HG03342 (cell line): Measurements from ENCODE around the gene CERS6.
A peak's percentile ranks its signal among the peaks of the same experiment; 100 is the strongest.

Experiments
- ATAC-seq: cut with Tn5 transposase; IDR thresholded peaks from one replicate; pipeline ENCODE4 v1.9.1; 2021; ENCODE audit warnings: mild to moderate bottlenecking, moderate library complexity; ENCODE audit not compliant: unreplicated experiment

CERS6 gene

GRCh38 chr2:168528469-168528868 is 72.4 kb downstream of the CERS6 start:
- no peak for ATAC-seq

DNA sequence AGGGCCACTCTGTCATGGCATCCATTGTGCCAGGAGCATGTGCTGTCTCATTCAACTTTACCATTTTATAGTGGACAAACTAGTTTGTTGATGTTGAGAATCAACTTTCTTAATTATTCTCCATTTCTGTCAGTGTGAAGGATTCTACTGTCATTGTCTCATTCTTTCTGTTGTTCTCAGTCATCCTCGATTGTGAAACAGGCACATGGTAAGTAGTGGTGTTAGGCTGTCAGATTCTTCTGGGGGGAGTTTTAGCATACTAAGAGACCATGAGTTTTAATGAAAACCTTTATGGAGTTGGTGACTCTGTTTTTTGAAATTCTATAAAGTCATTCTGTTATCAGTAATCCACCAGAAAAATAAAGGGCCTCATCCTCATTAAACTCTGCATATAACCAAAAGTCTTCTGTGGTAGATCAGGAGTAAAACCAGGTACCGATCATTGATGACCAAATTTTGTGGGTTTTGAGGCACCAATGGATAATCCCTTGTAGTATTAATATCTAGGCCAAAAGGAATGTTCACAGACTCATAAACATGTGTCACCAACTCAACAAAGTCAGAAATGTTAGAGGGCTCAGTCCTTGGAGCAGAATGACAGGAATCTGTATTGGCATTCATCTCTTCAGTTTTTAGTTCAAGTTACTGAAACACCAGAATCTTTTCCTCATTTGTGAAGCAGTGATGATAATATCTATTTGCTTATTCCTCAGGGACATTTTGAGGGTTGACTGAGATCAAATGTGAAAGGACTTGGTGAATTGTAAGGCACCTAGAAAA is 73.2 kb downstream of the CERS6 start:
- no peak for ATAC-seq

DNA sequence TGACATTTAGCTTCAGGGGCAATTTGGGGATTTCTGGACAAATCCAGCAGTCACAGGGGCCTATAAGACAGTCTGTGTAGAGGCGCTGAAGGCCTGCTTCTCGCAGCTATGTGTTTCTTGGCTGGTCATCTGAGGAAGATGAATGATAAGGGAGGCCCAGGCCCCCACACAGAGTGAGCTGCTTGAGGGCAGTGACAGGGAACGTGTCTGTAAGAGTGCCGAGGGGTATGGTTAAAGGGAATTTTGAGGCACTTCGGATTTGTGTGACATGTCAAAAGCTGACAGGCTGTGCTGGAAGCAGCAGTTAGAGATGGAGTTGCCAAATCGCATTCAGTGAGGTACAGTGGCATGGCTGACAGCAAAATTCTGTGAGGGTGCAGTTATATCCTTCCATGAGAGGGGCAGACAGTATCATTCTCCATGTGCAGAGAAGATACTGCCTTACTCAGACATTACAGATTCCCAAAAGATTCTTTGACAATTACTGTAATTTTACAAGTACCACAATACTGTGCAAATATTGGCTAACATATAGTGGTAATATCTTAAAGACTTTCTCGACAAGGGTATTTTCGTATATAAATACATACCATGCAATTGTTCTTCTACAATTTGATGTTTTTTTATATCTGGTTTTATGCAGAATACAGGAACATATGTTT is 74.0 kb downstream of the CERS6 start:
- no peak for ATAC-seq

GRCh38 chr2:168530982-168531622 is 75.0 kb downstream of the CERS6 start:
- no peak for ATAC-seq

DNA sequence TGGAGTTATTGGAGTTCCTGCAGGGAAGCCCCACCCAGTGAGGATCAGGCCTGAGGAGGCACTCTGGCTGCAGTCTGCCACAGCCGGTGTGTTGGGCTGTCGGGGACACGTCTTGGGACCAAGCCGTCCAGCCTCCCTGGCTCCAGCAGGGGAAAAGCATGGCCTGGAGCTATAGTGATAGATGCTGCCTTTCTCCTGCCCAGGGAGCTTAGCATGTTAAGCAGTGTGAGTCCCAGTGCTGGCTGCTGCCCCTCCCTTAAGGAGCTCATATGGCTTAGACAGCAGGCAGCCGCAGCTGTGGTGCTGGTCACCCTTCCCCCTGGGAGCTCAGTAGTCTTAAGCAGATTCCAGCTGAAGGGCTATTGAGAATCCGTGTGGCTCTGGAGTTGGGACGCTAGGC is 78.9 kb downstream of the CERS6 start:
- ATAC-seq = no peak

- no peak for ATAC-seq
These were observed 80.9 kb downstream of the CERS6 start for GRCh38 chr2:168536925-168537466.

- no peak for ATAC-seq
These were observed 82.1 kb downstream of the CERS6 start for GRCh38 chr2:168538133-168538532.

DNA sequence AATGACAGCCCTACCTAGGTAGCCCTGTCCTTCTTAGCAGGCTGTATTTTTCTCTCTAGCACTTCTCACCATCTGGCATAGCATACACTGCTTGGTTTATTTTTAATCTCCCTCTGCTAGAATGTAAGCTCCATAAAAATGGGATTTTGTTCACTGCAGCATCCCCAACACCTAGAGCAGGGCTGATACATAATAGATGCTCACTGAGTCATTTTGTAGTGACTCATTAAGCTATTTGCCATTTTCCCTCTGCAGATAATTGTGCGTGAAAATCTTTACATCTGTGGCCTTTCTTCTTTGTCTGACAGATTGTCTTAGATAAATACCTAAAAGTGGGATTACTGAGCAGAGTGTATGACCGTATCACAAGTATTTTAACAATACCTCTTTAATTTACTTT is 82.5 kb downstream of the CERS6 start:
- no peak for ATAC-seq

DNA sequence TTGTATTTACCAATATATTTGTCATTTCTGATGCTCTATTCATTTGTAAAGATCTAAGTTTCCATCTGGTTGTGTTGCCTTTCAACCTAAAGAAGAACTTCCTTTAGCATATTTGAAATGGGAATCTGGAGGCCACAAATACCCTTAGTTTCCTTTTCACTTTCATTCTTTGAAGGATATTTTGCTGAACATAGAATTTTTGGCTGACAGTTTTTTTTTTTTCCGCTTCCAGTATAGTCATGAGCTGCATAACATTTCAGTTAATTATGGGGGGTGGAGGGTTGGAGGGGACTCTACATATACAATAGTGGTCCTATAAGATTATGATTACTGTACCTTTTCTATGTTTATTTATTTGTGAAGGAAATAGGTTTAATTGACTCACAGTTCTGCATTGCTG is 83.9 kb downstream of the CERS6 start:
- ATAC-seq = no peak

GRCh38 chr2:168541858-168542257 is 85.8 kb downstream of the CERS6 start:
- no peak for ATAC-seq

DNA sequence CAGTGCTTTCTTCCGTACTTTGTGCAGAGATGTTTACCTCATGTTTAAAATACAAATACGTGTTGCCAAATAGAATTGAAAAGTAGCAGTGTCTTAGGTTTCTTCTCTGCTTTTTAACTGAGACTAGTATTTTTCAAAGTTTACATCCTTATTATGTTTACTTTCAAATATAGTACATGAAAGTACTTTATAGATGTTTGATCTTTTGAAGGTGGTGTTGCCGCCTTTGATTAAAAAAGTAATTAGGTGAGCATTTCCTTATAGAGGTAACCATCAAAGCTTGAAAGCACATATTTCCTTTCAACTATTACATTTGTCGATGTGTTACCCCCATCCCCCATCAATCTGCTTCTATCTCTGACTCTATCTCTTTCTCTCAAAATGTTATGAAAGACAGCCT is 87.0 kb downstream of the CERS6 start:
- ATAC-seq = no peak

- no peak for ATAC-seq
These were observed 87.9 kb downstream of the CERS6 start for GRCh38 chr2:168543935-168544334.

DNA sequence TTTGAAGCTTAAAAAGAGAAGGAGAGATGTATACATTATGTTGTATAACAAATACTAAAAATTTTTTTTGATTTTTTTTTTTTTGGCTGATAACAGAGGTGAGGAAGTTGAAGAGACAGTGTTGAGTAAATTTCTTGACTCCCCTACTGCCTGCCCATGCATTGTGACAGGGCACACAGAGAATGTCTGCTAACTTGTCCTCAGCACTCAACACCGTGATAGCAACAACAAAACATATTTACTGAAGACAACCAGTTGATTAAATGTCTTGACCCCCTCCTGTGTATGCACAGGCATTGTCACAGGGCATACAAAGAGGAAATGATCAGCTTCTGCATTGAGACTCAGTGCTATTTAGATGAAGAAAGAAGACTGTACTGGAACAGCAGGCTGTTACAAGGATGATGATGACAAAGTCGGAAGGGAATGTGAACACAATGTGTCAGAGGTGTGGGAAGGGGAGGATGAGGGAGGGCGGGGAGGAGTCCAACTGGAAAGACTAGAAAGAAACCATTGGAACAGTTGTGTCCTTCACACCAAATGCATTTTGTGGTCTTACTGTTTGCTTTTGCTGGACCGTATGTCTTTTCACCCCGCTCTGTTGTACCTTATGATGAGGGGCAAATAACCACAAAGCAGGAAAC is 89.5 kb downstream of the CERS6 start:
- no peak for ATAC-seq

- no peak for ATAC-seq
These were observed 94.6 kb downstream of the CERS6 start for GRCh38 chr2:168550670-168551069.

DNA sequence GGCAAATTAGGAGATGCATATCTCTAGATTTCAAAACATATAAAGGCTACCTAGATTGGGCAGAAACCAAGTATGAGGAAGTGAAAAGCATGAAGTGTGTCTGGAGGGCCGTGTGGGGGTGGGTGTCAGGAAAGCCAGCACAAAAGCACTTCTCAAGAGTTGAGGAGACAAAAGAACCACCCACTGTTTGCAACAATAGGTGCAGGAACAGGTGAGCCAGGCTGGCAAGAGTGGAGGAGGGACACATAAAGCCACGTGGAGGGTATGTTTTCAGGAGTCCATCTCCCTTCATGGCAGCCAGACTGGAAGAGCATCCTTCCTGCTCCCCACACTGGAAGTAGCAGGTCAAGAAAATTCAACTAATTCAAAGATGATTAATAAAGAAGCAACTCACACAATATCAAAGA is 96.4 kb downstream of the CERS6 start:
- peak; percentile 98 for ATAC-seq

GRCh38 chr2:168555283-168555682 is 99.2 kb downstream of the CERS6 start:
- ATAC-seq = no peak

DNA sequence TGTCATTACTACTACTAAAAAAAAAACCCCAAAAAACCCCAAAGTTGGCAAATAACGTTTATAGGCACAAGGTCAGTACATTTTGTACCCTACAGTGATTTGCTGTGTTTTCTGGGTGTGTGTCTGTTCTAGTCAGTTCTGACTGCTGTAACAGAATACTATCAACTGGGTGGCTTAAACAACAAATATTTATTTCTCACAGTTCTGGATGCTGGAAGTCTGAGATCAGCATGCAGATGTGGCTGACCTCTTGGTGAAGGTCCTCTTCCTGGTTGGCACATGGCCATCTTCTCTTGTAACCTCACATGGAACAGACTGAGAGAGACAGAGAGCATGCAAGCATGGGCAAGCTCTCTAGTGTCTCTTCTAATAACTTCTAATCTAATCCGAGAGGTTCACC is 103.1 kb downstream of the CERS6 start:
- ATAC-seq = no peak

GRCh38 chr2:168560817-168561499 is 104.9 kb downstream of the CERS6 start:
- peak; percentile 62 for ATAC-seq

DNA sequence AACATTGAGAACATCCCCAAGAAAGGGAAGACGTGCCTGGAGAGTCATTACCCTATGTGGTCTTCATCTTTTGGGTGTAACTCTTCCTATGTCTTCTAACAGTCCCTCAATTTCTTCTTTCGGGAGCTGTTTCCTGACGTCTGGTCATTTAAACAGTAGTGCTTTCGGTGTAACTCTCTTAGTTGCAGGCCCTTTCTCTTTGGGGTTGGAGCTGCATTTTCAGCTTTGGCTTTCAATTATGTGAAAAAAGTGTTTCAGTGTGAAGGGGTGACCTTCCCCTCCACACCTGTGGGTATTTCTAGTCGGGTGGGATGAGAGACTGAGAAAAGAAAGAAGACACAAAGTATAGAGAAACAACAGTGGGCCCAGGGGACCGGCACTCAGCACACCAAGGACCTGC is 105.9 kb downstream of the CERS6 start:
- no peak for ATAC-seq

DNA sequence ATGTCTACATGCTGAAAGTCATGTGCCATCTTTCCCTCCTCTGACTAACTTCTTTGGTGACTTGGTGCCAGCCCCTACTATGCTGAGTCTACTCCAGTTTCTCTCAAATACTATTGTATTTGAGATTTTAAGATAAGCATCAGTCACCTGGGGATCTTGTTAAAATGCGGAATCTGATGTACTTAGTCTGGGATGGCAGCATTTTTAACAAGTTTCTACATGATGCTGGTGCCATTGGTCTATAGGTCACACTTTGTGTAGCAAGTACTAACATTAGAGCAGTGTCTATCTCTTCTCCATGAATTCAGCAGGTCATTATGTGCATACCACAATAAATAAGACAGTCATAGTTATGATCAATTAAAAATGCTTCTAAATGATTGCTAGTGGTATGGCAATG is 106.9 kb downstream of the CERS6 start:
- no peak for ATAC-seq

DNA sequence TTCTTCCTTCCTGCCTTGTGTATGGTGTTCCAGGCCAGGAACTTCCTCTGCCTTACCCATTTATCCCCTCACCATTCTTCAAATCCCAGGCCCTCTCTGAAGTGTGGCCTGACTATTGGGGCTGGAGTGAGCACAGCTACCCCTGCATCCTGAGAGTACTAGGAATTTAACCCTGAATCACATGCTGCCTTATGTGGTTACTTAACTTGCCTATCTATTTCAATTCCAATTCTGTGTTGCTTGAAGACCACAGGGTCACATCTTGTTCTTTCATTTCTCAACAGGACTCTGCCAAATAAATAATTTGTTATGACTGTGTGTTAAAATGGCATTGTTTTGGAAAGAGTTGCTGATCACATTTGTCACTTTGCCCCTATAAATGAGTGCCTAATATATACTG is 108.6 kb downstream of the CERS6 start:
- no peak for ATAC-seq
